ENCODE results near the gene NUTM2G.
"Not testable (repeated sequence)": the region's sequence is repeated elsewhere in the genome, so short reads cannot be mapped to it uniquely, and the experiment has no call there.

NUTM2G gene, protein sequence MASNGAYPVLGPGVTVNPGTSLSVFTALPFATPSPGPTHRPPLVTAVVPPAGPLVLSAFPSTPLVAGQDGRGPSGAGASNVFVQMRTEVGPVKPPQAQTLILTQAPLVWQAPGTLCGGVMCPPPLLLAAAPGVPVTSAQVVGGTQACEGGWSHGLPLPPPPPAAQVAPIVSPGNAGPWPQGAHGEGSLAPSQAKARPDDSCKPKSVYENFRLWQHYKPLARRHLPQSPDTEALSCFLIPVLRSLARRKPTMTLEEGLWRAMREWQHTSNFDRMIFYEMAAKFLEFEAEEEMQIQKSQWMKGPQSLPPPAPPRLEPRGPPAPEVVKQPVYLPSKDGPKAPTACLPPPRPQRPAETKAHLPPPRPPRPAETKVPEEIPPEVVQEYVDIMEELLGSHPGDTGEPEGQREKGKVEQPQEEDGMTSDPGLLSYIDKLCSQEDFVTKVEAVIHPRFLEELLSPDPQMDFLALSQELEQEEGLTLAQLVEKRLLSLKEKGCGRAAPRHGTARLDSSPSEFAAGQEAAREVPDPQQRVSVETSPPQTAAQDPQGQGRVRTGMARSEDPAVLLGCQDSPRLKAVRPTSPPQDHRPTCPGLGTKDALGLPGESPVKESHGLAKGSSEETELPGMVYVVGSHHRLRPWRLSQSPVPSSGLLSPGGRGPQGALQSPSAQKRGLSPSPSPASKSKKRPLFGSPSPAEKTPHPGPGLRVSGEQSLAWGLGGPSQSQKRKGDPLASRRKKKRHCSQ

DNA sequence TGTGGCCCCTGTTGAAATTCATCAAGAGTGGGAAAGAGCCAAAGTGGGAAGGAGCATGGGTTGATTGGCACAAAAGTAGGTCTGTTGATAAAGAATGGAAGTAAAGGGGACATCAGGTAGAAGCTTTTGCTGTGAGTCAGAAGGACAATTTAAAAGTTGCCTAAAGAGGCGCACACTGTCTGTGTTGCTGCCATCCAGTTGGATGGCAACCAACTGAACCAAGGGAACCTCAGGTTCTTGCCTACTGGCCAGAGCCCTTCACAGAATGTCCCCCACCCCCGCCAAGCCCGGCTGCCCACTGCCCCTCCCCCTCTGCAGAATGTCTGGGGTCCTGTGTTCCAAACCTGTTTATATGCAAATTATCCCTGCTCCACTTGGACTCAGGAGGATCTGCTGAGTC, at the start of gene NUTM2G:
NUTM2G (plus strand) TSS at position 301 of the 400 bp plus-strand sequence. CDS start 182 bp downstream, outside the sequence.
- not testable (repeated sequence) for DNase-seq (ENCODE audit: low spot score)

DNA sequence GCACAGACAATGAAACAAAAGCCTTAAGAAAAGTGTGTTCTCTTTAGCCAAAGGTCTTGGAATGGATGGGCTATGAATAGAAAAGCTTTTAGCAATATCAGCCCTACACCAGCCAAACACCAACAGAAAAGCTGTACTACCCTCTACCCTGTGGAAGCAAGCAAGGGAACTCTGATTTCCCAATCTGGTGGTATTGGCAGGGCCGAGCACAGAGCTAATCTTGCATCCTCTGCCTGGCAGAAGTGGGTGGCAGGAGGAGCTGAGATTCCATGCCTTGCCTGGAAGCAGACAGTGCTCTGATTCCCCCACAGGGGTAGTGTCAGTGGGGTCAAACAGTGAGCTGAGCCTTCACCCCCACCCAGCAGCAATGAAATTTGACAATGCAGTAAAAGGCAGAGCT, 44.7 kb upstream of the NUTM2G start:
- DNase-seq (ENCODE audit: low spot score): no peak

DNA sequence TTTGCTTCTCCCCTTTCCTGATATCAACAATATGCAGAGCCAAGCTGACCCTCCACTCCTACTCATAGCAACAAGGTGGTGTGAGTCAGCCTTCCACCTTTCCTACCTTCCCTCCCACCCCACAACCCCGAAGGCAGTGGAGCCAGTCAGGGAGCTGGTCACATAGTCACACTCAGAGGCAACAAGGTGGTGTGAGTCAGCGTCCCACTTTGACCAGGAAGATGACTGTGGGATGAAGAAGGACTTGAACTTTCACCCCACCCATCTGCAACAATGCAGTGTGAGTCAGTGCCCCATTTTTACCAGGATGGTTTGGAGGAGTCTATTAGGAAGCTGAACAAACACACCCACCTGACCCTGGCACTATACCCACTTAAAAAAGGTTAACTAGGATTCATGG, 44.2 kb upstream of the NUTM2G start:
- peak; percentile 53 for DNase-seq (ENCODE audit: low spot score)

DNA sequence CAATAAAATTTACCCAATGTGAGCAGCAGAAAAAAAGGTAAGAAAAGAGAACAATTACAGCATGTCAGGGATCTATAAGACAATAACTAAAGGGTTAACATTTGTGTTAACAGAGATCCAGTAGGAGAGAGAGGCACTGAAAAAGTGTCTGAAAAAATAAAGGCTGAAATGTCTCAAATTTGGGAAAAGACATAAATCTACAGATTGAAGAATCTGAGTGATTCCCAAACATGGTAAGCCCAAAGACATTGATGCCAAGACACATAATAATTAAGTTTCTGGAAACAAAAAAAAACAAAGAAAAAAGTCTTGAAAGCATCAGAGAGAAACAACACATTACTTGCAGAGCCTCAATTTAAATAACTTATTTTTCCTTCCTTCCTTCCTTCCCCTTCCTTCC, 43.2 kb upstream of the NUTM2G start:
- DNase-seq (ENCODE audit: low spot score): no peak

DNA sequence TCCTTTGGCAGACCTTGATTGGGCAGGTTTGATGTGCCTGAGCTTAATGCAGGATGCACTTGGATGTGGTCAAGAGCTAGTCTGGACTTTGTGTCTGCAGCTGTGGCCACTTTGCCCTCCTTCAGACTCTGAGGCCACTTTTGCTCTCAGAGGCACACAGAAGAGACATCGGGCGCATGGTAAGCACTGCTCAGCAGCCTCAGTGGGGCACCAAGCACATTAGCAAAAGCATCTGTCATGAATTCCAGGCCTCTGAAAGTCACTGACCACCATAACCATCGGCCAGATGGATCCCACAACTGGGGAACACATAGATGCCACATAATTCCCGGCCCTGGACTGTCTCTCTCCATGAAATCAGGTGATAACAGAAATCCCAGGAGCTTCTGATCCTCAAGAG, 40.1 kb upstream of the NUTM2G start:
- DNase-seq (ENCODE audit: low spot score): no peak

DNA sequence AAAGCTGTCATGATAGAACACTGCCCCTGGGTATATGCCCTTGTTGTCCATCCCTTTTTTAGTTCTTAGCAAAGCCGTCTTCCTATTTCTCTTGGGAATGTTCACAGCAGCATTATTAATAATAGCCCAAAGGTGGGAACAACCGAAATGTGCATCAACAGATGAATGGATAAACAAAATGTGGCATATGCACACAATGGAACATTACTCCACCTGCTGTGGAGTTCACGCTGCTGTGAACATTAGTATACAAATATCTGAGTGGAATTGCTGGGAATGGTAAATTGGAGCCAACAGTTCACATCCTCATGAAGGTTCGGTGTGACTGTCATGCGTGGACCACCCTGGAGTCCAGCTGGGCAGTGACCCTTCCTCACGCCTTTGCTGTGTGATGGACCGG, 36.5 kb upstream of the NUTM2G start:
- DNase-seq (ENCODE audit: low spot score): no peak

DNA sequence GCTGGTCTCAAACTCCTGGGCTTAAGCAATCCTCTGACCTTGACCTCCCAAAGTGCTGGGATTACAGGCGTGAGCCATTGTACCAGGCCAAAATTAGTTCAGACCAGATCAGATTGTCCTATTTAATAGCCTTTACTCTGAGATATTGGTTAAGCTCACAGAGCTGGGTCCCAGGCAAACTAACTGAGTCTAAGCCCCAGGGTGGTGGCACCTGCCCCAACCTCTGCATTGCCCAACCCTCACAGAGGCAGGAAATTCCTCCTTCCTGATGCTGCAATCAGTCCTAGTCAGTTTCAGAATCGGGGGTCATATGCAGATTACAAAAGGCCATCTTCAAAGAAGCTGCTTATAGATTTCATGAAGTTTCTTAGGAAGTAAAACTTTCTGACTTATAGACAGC, 28.6 kb upstream of the NUTM2G start:
- DNase-seq (ENCODE audit: low spot score): not testable (repeated sequence)

DNA sequence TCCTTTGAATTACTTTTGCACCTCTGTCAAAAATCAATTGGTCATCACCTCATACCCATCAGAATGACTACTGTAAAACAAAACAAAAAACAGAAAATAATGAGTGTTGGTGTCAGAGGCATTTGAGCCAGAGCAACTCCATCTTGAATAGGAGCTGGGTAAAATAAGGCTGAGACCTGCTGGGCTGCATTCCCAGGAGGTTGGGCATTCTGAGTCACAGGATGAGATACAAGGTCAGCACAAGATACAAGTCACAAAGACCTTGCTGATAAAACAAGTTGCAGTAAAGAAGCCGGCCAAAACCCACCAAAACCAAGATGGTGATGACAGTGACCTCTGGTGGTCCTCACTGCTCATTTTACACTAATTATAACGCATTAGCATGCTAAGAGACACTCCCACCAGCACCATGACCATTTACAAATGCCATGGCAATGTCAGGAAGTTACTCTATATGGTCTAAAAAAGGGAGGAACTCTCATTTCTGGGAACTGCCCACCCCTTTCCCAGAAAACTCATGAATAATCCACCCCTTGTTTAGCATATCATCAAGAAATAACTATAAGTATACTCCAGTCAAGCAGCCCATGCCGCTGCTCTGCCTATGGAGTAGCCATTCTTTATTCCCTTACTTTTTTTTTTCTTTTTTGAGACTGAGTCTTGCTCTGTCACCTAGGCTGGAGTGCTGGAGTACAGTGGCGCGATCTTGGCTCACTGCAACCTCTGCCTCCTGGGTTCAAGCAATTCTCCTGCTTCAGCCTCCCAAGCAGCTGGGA, 23.5 kb upstream of the NUTM2G start:
- DNase-seq (ENCODE audit: low spot score): not testable (repeated sequence)

DNA sequence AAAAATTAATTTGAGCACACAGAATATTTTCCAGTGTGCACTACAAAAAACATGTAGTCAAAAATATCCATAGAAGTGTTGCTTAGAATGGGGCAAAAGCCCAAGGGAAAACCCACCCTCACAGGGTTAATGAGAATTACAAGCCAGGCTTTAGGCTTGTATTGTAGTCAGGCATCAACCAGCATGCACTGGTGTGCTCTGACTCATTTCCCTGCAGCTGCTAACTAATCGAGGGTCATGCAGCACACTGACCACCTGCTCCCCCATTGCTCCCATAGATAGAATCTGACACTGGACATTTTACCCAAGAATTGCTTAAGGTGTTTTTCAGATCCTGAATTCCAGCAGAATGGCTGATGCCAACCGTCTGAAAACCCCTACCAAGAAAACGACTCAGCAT, 20.2 kb upstream of the NUTM2G start:
- DNase-seq (ENCODE audit: low spot score): not testable (repeated sequence)

DNA sequence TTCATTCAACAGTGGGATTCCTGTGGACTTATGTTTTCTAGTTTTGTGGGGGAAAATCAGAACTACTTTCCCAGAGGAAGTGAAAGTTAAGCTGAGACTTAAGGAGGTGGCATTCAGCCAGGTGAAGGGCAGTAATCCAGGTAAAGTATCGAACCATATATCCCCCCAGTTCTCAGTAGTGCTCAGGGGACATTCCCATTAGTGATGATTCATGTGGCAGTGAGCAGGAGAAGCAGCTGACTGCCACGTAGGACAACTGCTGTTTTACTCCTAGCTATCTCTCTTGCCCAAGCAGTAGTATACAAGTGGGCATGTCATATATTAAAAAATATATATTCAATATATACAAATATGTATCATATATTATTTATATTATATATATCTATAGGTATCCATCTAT, 13.1 kb upstream of the NUTM2G start:
- not testable (repeated sequence) for DNase-seq (ENCODE audit: low spot score)

DNA sequence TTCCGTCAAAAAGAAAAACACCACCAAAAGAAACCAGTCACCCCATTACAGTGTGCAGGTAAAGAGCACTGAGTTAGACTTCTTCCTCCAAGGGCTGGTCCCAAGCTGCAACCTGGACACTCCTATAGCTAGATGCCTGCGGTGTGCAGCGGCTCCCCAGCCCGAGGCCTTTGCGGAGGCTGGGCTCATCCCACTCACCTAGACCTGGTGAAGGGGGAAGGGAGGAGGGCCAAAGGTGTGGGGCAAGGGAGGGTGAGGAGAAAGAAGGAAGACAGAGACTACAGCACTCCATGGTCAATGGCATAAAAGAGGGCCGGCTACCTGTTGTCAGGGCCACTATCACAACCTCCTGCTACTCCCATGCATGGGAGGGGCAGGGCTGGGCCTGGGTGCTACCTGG, 12.1 kb upstream of the NUTM2G start:
- DNase-seq (ENCODE audit: low spot score): not testable (repeated sequence)

DNA sequence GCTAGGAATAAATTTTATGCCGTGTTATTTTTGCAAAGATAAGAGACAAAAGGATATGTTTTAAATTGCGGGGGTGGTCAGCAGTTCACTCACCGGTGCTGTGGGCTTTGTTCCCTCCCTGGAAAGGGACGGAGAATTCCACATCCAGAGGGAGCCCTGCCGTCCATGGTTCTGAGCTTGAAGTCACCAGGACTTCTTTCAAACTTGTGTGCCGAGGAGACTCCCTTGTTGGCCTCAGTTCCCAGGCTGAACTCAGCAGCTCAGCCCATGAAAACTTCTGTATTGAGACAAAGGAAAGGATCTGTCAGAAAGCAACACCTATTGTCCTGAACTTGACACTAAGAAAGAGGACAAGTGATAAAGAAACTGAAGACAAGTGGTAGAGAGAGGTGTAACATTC, 10.1 kb upstream of the NUTM2G start:
- DNase-seq (ENCODE audit: low spot score): not testable (repeated sequence)

DNA sequence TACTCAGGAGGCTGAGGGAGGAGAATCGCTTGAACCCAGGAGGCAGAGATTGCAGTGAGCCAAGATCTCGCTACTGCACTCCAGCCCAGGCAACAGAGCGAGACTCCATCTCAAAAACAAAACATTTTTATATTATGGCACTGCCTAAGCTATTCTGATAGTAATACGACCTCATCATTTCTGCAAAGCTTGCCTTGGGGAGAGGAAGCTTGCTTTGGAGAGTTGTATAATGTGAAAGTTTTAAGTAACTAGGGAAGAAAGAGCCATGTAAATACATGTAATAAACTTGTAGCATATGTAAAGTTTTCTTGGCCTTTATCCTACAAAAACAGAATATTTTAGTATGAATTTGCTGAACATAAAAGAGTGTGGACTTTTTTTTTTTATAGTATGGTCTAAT, 7.8 kb upstream of the NUTM2G start:
- not testable (repeated sequence) for DNase-seq (ENCODE audit: low spot score)

DNA sequence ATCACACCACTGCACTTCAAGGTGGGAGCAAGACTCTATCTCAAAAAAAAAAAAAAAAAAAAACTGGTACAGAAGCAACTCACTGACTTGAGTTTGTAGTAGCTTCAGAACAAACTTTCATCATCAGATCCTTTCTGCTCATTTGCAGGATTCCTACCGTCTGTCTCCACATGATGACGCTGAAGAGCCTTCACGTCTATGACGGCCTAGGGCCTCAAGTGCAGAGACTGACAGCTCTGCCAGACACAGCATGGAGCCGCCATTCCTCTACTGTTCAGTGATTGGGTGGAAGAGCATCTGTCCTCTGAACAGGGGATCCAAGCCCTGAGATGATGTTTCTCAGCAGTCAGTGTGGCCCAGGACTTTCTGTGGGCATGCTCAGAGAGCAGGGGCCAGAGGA, 3.1 kb upstream of the NUTM2G start:
- not testable (repeated sequence) for DNase-seq (ENCODE audit: low spot score)

DNA sequence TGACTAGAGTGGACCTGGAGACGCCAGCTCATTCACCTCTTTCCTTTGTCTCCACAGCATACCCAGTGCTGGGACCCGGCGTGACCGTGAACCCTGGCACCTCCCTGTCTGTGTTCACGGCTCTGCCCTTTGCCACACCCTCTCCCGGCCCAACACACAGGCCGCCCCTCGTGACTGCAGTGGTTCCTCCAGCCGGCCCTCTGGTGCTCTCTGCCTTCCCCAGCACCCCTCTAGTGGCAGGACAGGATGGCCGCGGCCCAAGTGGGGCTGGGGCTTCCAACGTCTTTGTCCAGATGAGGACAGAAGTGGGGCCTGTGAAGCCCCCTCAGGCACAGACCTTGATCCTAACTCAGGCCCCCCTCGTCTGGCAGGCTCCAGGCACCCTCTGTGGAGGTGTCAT, 3.0 kb downstream of the NUTM2G start:
- not testable (repeated sequence) for DNase-seq (ENCODE audit: low spot score)

DNA sequence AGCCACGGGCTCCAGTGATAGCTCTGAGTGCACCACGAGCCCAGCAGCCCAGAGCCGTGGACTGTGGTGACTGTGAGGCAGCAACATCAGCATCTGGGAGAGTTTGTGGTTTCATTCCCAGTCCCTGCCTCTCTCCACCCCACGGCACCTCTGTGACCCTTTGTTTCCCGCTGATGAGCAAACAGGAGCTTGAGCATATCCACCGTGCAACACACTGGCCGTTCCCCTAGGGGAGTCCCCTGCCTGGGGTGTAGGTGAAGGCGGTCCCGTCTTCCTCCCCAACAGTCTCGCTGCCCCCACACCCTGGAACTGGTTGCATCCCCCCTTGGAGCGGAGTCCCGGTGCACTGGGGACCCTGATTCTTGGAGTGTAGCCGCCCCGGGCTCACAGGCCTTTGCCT, 5.5 kb downstream of the NUTM2G start:
- DNase-seq (ENCODE audit: low spot score): not testable (repeated sequence)

DNA sequence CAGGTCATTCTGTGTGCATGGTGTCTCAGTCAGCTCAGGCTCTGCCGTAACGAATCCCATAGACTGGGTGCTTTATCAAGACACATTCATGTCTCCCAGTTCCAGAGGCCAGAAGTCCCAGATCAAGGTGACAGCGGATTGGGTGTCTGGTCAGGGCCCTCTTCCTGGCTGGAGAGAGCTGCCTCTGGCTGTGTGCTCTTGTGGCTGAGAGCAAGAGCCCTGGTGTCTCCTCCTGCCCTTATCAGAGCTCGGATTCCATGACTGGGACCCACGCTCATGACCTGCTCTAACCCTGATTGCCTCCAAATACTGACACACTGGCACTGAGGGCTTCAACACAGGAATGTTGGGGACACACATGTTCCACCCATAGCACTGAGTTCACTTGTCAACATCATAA, 6.1 kb downstream of the NUTM2G start:
- not testable (repeated sequence) for DNase-seq (ENCODE audit: low spot score)

DNA sequence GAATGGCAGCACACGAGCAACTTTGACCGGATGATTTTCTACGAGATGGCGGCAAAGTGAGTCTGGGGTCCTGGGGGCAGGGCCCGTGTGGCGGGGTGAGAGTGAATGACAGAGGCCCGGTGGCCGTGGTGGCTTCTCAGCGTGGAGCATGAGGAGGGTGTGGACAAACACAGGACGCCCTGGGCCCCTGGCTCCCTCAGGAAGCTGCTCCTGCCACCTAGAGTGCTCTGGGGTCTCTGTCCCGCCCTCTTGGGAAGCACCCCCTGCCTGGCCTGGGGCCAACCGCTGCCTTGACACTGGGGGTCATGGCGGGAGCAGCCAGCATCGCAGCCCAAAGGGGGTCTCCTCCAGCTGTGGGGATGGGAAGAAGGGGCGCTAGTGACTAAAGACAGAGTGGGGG, 6.8 kb downstream of the NUTM2G start:
- DNase-seq (ENCODE audit: low spot score): not testable (repeated sequence)

DNA sequence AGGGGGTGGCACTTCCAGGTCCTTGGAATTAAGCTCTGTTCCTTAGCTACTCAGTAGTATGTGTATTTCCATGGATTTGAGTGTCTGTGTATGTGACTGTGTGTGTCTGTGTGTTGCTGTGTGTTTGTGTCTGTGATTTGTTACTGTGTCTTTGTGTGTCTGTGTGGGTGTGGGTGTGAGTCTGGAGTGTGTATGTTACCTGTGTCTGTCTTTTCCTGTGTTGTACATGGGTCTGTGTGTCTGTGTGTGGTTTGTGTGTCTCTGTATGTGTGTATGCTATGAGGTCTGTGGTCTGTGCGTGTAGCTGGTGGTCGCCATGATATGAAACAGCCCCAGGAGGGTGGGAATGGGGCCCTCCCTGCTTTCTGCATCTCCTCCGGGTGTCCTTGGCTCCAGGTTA, 8.8 kb downstream of the NUTM2G start:
- DNase-seq (ENCODE audit: low spot score): not testable (repeated sequence)

DNA sequence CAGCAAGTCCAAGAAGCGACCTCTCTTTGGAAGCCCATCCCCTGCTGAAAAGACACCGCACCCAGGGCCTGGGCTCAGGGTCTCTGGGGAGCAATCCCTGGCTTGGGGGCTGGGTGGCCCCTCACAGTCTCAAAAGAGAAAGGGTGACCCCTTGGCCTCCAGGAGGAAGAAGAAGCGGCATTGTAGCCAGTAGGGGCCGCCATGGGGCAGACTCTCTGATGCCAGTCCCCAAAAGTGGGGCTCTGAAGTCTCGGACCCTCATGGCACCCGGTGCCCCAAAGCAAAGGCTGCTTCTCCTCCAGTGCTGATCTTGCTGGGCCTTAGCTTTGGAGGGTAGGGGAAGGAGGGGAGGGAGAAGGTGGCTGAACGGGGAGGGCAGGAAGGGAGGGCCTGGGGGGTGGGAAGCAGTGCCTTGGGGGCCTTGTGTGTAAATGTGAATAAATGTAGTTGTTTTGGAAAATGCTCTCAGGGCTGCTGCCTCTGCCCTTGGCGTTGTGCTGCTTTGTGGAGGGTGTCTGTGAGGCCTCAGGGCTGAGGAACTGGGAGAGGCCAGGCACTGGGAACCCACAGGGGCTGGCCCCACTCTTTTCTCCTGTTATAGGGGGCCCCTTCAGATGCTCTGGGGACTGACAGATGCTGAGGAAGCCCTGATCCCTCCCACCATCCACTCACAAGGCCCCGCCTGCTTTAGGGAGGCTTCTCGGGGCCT, 10.5 kb downstream of the NUTM2G start:
- not testable (repeated sequence) for DNase-seq (ENCODE audit: low spot score)

DNA sequence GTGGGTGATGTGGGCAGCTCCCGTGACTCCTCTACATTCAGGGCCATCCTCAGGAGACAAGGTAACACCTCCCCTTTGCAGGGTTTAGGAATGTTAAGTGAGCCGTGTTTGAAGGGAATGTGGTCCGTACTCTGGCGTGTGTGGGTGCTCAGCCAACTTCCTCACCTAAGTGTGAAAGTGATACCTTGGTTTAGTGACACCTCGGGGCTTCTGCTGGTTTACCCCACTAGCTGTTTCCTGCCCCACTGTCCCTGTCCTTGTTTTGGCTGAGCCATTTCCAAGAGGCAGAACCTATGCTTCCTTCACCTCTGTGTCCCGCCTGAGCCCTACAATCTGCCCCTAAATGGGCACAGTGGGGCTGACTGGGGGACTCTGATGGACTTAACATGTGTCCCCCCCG, 12.3 kb downstream of the NUTM2G start:
- not testable (repeated sequence) for DNase-seq (ENCODE audit: low spot score)

DNA sequence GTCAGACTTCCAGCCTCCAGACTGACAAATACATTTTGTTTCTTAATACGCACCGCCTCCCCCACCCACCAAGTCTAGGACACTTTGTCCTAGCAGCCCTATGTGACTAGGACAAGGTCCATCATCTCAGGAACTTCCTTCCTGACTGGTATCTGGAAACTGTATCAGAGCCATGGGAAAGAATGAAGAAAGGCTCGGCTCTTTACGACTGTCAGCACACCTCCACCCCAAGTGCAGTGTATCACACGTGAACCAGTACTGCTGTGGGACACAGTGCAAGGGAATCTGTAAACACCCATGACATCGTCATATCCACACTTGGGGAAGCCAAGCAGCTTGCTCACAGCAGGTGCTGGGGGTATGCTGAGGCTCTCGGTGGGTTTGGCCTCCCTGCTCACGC, 13.0 kb downstream of the NUTM2G start:
- DNase-seq (ENCODE audit: low spot score): not testable (repeated sequence)
